Measurements from ENCODE around the gene SMYD3.

GRCh38 chr1:246281195-246281594 lies 225.9 kb downstream of the SMYD3 start:
- TF ChIP-seq, protein P1, sequence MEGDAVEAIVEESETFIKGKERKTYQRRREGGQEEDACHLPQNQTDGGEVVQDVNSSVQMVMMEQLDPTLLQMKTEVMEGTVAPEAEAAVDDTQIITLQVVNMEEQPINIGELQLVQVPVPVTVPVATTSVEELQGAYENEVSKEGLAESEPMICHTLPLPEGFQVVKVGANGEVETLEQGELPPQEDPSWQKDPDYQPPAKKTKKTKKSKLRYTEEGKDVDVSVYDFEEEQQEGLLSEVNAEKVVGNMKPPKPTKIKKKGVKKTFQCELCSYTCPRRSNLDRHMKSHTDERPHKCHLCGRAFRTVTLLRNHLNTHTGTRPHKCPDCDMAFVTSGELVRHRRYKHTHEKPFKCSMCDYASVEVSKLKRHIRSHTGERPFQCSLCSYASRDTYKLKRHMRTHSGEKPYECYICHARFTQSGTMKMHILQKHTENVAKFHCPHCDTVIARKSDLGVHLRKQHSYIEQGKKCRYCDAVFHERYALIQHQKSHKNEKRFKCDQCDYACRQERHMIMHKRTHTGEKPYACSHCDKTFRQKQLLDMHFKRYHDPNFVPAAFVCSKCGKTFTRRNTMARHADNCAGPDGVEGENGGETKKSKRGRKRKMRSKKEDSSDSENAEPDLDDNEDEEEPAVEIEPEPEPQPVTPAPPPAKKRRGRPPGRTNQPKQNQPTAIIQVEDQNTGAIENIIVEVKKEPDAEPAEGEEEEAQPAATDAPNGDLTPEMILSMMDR (IDR thresholded peaks at IDR 0.05), result no peak
- TF ChIP-seq POLR2A (IDR thresholded peaks at IDR 0.05), result no peak
